ENCODE data around the gene PLPP7. TPM values are rescaled to one million over a fixed set of nuclear protein-coding genes. Genes with fewer than 3 reads are reported as not detected.

PLPP7 gene
- polyA plus RNA-seq, 1 donor from 2014 or later: 0.87 TPM

DNA sequence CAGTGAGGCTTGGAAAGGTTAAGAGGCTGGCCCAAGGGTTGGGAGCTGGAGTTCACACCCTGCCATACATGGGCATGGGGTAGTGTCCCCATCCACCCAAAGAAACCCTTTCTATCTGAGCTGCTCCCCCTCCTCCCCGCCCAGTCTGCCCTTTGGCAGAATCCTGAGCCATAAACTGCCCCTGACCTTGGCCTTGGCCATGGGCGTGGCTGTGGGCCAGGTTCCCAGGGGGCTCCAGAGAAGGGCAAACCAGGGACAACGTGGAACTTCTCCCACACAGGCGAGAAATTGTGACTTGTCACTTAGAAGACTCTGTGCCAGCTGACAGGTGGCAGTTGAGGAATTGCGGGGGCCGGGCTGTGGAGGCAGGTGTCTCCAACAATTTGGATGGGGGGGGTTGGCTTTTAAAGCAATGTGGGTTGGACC lies 18.0 kb upstream of the PLPP7 start:
- Histone ChIP-seq H3K4me3 (ENCODE audit: low read length) (no peak overlapping the region), H3K27ac (ENCODE audit: low read length) (no peak overlapping the region), H3K36me3 (ENCODE audit: insufficient read depth, low read length) (no peaks in the 10 kb centered on the region), H3K27me3 (ENCODE audit: insufficient read depth, low read depth, low read length) (peaks cover 25% of the 10 kb centered on the region), H4K20me1 (ENCODE audit: insufficient read depth) (no peaks in the 10 kb centered on the region), H3F3A (ENCODE audit: insufficient read depth, low read length, poor library complexity, severe bottlenecking) (no peaks in the 10 kb centered on the region), H3K4me2 (ENCODE audit: low read length) (no peak overlapping the region), H3K9me3 (ENCODE audit: low read length) (no peaks in the 10 kb centered on the region), H3K9me2 (ENCODE audit: insufficient read depth, low read length) (no peaks in the 10 kb centered on the region), H2AFZ (ENCODE audit: low read depth, low read length) (no peak overlapping the region), H3K79me2 (replicated peaks; ENCODE audit: insufficient read depth, low read length) (no peaks in the 10 kb centered on the region), H3K9ac (ENCODE audit: low read length) (no peak overlapping the region)
- TF ChIP-seq, protein P1, sequence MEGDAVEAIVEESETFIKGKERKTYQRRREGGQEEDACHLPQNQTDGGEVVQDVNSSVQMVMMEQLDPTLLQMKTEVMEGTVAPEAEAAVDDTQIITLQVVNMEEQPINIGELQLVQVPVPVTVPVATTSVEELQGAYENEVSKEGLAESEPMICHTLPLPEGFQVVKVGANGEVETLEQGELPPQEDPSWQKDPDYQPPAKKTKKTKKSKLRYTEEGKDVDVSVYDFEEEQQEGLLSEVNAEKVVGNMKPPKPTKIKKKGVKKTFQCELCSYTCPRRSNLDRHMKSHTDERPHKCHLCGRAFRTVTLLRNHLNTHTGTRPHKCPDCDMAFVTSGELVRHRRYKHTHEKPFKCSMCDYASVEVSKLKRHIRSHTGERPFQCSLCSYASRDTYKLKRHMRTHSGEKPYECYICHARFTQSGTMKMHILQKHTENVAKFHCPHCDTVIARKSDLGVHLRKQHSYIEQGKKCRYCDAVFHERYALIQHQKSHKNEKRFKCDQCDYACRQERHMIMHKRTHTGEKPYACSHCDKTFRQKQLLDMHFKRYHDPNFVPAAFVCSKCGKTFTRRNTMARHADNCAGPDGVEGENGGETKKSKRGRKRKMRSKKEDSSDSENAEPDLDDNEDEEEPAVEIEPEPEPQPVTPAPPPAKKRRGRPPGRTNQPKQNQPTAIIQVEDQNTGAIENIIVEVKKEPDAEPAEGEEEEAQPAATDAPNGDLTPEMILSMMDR (IDR thresholded peaks at IDR 0.05; ENCODE audit: poor library complexity, severe bottlenecking): no peak
- TF ChIP-seq MXI1 (conservative IDR thresholded peaks at IDR 0.05; ENCODE audit: poor library complexity, severe bottlenecking) (no peak), EP300 (conservative IDR thresholded peaks at IDR 0.05; ENCODE audit: poor library complexity, severe bottlenecking) (no peak), EZH2 (IDR thresholded peaks at IDR 0.05; ENCODE audit: borderline replicate concordance, insufficient read depth, low read length, poor library complexity, severe bottlenecking) (no peak), POLR2AphosphoS5 (IDR thresholded peaks at IDR 0.05) (no peak)

DNA sequence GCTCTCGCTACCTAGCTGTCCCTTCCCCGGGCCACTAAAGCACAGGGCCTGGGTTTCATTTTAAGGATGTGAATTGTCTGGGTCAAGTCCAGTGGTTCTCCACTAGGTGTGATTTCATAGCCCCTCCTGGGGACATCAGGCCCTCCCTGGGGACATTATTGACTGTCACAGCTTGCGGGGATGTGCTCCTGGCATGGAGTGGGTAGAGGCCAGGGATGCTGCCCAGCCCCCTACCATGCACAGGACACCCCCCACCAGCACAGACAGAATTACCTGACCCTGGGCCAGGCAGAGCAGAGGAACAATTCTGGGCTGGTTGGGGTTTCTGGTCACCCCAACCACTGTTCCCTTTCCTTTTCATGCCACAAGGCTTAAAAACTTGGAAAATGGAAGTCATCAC lies 17.3 kb upstream of the PLPP7 start:
- H3K36me3 ChIP-seq (ENCODE audit: insufficient read depth, low read length): no peaks in the 10 kb centered on the region
- H3K4me3 ChIP-seq (ENCODE audit: low read length): no peak overlapping the region
- TF ChIP-seq TAF1 (IDR thresholded peaks at IDR 0.05; ENCODE audit: low read depth) (no peak), RAD21 (conservative IDR thresholded peaks at IDR 0.05) (no peak), EP300 (conservative IDR thresholded peaks at IDR 0.05; ENCODE audit: poor library complexity, severe bottlenecking) (no peak), SMC3 (conservative IDR thresholded peaks at IDR 0.05; ENCODE audit: poor library complexity) (no peak), POLR2AphosphoS5 (IDR thresholded peaks at IDR 0.05) (no peak), MXI1 (conservative IDR thresholded peaks at IDR 0.05; ENCODE audit: poor library complexity, severe bottlenecking) (no peak), EZH2 (IDR thresholded peaks at IDR 0.05; ENCODE audit: borderline replicate concordance, insufficient read depth, low read length, poor library complexity, severe bottlenecking) (no peak)
- TF ChIP-seq, protein P1 (IDR thresholded peaks at IDR 0.05; ENCODE audit: poor library complexity, severe bottlenecking): no peak
- TF ChIP-seq, protein P2, sequence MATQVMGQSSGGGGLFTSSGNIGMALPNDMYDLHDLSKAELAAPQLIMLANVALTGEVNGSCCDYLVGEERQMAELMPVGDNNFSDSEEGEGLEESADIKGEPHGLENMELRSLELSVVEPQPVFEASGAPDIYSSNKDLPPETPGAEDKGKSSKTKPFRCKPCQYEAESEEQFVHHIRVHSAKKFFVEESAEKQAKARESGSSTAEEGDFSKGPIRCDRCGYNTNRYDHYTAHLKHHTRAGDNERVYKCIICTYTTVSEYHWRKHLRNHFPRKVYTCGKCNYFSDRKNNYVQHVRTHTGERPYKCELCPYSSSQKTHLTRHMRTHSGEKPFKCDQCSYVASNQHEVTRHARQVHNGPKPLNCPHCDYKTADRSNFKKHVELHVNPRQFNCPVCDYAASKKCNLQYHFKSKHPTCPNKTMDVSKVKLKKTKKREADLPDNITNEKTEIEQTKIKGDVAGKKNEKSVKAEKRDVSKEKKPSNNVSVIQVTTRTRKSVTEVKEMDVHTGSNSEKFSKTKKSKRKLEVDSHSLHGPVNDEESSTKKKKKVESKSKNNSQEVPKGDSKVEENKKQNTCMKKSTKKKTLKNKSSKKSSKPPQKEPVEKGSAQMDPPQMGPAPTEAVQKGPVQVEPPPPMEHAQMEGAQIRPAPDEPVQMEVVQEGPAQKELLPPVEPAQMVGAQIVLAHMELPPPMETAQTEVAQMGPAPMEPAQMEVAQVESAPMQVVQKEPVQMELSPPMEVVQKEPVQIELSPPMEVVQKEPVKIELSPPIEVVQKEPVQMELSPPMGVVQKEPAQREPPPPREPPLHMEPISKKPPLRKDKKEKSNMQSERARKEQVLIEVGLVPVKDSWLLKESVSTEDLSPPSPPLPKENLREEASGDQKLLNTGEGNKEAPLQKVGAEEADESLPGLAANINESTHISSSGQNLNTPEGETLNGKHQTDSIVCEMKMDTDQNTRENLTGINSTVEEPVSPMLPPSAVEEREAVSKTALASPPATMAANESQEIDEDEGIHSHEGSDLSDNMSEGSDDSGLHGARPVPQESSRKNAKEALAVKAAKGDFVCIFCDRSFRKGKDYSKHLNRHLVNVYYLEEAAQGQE (IDR thresholded peaks at IDR 0.05; ENCODE audit: borderline replicate concordance): no peak
- H3F3A ChIP-seq (ENCODE audit: insufficient read depth, low read length, poor library complexity, severe bottlenecking): no peaks in the 10 kb centered on the region
- H3K79me2 ChIP-seq (replicated peaks; ENCODE audit: insufficient read depth, low read length): no peaks in the 10 kb centered on the region
- H3K9ac ChIP-seq (ENCODE audit: low read length): no peak overlapping the region
- no peaks in the 10 kb centered on the region for H3K9me2 ChIP-seq (ENCODE audit: insufficient read depth, low read length)
- H3K27me3 ChIP-seq (ENCODE audit: insufficient read depth, low read depth, low read length): peaks cover 25% of the 10 kb centered on the region
- H3K9me3 ChIP-seq (ENCODE audit: low read length): no peaks in the 10 kb centered on the region
- no peak overlapping the region for H3K27ac ChIP-seq (ENCODE audit: low read length)
- H3K4me2 ChIP-seq (ENCODE audit: low read length): no peak overlapping the region
- no peaks in the 10 kb centered on the region for H4K20me1 ChIP-seq (ENCODE audit: insufficient read depth)
- no peak overlapping the region for H2AFZ ChIP-seq (ENCODE audit: low read depth, low read length)
